ENCODE data around the gene OPCML.

OPCML gene

DNA sequence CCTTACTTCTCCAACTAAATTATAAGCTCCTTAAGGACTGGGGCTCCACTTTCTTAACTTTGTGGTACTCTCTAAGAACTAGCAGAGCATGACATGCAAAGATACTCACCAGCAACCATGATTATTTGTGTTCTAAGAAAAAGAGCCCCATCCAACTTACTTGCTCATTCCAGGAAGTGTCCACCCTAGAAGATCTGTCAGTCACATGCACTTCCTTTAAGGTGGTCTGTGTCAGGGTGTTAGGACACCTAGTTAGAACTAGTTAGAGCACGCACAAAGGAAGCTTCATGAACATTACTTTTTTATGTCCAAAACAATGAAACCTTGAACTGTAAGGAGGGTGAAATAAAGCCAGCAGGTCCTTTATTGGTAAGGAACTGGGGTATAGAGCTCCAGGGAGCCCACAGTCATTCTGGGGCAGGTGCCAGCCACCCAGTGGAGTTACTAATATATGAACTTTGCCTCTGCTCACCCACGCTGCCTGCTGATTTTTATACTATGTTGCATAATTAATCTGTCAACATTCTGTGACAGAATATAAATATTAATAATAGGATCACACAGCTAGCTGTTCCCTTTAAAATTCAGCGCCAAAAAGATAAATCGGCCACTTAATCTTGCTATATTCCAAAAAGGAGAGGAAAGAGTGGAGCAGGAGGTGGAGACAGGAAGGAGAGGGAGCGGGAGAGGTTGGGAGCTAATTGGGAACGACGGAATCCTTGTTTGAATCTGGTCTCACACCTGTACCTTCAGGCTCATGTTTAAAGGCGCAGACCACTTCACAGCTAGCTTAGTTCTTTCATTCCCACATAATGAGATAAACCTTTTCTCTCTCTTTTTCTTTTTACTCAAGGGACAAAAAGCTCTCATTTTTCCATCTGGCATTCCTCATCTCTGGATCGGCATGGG lies 755.0 kb downstream of the OPCML start:
- TF ChIP-seq, protein P1, sequence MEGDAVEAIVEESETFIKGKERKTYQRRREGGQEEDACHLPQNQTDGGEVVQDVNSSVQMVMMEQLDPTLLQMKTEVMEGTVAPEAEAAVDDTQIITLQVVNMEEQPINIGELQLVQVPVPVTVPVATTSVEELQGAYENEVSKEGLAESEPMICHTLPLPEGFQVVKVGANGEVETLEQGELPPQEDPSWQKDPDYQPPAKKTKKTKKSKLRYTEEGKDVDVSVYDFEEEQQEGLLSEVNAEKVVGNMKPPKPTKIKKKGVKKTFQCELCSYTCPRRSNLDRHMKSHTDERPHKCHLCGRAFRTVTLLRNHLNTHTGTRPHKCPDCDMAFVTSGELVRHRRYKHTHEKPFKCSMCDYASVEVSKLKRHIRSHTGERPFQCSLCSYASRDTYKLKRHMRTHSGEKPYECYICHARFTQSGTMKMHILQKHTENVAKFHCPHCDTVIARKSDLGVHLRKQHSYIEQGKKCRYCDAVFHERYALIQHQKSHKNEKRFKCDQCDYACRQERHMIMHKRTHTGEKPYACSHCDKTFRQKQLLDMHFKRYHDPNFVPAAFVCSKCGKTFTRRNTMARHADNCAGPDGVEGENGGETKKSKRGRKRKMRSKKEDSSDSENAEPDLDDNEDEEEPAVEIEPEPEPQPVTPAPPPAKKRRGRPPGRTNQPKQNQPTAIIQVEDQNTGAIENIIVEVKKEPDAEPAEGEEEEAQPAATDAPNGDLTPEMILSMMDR (IDR thresholded peaks at IDR 0.05; ENCODE audit: control insufficient read depth, insufficient read depth, low read depth, low read length, missing control alignments): no peak
- H3K4me3 ChIP-seq (ENCODE audit: control insufficient read depth, low read depth, low read length): no peak overlapping the region
- no peak for DNase-seq (ENCODE audit: low read depth)

DNA sequence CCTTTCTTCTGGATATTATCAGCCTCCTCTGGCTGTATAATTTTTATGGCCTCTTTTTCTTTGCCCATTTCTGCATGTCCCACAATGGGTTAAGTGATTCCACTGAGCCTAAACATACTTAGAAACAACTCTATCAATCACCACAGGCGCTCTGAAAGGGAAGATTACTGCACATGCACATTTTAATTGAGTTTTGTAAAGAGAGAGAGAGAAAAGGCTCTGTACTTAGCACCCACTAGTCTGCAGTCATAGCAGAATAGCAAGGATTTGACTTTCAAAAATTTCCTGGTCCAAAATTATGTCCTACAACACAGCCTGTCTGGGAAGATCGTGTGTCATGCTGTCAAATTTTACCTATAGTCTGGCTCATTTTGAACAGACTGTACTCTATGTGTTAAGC lies 758.5 kb downstream of the OPCML start:
- no peak for DNase-seq (ENCODE audit: low read depth)

GRCh38 chr11:132772703-132773545 lies 759.4 kb downstream of the OPCML start:
- H3K4me3 ChIP-seq (ENCODE audit: control insufficient read depth, low read depth, low read length): no peak overlapping the region
- TF ChIP-seq, protein P1 (IDR thresholded peaks at IDR 0.05; ENCODE audit: control insufficient read depth, insufficient read depth, low read depth, low read length, missing control alignments): no peak
- DNase-seq (ENCODE audit: low read depth): no peak

More for the DNA sequence above, 758.5 kb downstream of the OPCML start:
- TF ChIP-seq, protein P1 (IDR thresholded peaks at IDR 0.05; ENCODE audit: control insufficient read depth, insufficient read depth, low read depth, low read length, missing control alignments): no peak
- no peak overlapping the region for H3K4me3 ChIP-seq (ENCODE audit: control insufficient read depth, low read depth, low read length)

- no peak overlapping the region for H3K4me3 ChIP-seq (ENCODE audit: control insufficient read depth, low read depth, low read length)
- TF ChIP-seq, protein P1 (IDR thresholded peaks at IDR 0.05; ENCODE audit: control insufficient read depth, insufficient read depth, low read depth, low read length, missing control alignments): no peak
- DNase-seq (ENCODE audit: low read depth): no peak
Measured at GRCh38 chr11:132771746-132772145, 760.6 kb downstream of the OPCML start.

DNA sequence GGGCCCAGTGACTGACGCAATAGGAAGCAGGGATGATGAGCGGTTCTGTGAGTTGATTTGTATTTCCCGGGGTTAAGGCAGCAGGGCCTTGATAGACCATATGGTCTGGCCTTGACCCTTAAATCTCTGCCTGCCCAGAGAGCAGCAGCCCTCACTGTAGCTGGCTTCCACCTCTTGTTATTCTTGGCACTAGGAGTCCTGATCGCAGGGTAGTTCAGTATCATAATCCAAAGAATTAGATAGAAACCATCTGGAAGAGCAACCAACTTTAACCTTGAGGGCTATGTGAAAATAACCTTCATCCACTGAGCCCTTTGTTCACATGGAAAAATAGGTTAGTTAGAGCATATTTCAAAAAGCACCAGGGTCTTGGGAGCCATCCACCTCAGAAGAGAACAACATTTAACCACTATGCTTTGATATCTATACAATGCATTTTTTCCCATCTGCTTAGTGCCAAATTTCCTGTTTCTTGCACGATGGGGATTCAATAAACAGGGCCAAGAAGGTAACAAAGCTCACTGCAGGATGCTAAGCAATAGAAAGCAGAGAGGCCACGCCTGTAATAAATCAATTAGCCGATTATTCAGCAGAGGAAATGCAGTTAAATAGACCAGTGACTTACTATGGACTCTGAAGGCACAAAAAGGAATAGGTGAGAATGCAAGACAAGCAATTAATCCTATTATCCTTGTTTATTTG lies 761.3 kb downstream of the OPCML start:
- TF ChIP-seq, protein P1 (IDR thresholded peaks at IDR 0.05; ENCODE audit: control insufficient read depth, insufficient read depth, low read depth, low read length, missing control alignments): no peak
- H3K4me3 ChIP-seq (ENCODE audit: control insufficient read depth, low read depth, low read length): no peak overlapping the region
- no peak for DNase-seq (ENCODE audit: low read depth)

DNA sequence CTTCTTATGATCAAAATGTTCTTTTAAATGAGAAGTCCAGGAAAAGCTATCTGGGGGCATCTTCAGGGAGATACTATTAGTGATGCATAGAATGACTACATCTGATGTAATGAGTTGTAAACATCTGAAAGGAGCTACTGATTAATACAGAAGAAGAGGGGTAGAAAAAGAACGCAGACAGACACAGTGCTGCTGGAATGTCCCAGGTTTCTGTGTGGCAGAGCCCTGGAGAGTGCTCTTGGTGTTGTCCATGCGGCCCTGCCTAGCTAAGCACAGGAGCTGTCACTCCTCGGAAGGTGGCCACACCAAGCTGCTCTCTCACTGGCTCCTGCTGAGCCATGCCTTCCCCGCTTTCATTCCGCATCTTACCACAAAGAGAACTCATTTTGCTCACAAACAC lies 768.8 kb downstream of the OPCML start:
- DNase-seq (ENCODE audit: low read depth): no peak
- TF ChIP-seq, protein P1 (IDR thresholded peaks at IDR 0.05; ENCODE audit: control insufficient read depth, insufficient read depth, low read depth, low read length, missing control alignments): no peak
- H3K4me3 ChIP-seq (ENCODE audit: control insufficient read depth, low read depth, low read length): no peak overlapping the region

All from AG09309 (cell line).